K562 (cell line): Measurements from ENCODE around the gene AGPAT4. TPM values are rescaled to one million over a fixed set of nuclear protein-coding genes. Genes with fewer than 3 reads are reported as not detected.

Source experiments
- ATAC-seq: fragments of 200-7000 bp; cut with Tn5 transposase; 3 replicates; pipeline ENCODE4 v1.9.1; 2020; ENCODE audit warnings: moderate library complexity
- BruUV-seq: library from RNA; stranded (reverse); fragments of 400-500 nt; replicated peaks from 2 replicates; lab custom pipeline; 2021; lab: Mats Ljungman, UMichigan
- CTCF ChIA-PET: fragments of 300-600 bp; formaldehyde crosslinking; extraction: SDS; loops from one replicate; lab custom pipeline; 2021; ENCODE audit warnings: low intra/inter-chr PET ratio; lab: Yijun Ruan, JAX
- POLR2A ChIA-PET: fragments of 300-600, 350-650 bp; sonication (Branson Sonifier 250); formaldehyde crosslinking; extraction: SDS; loops from one replicate; lab custom pipeline; 2021; ENCODE audit warnings: antibody characterized with exemption, inconsistent platforms; lab: Yijun Ruan, JAX
- DNase-seq, 4 experiments: peaks; one replicate each; pipeline versions ENCODE4 v3.0.0 to v3.0.0-alpha.2; 2011 to 2018; ENCODE audit warnings: low spot score in 3 of 4, mixed read lengths in 3 of 4; ENCODE audit errors: extremely low read depth in 1 of 4
- FAIRE-seq: peaks from 2 replicates; lab custom pipeline; 2011; peaks lifted over from hg19 to GRCh38; lab: Jason Lieb, UNC
- H2AFZ ChIP-seq: 2 replicates; pipeline ENCODE4 v1.6.0; 2011; ENCODE audit warnings: low read depth, low read length, control low read depth, inconsistent platforms
- H3K27ac ChIP-seq: fragments of 200-600 bp; 3 replicates; pipeline ENCODE4 v1.8.0; 2011; ENCODE audit warnings: low read depth, mild to moderate bottlenecking, control low read depth, inconsistent platforms, low read length, moderate library complexity, mixed read lengths; ENCODE audit errors: extremely low read depth
- H3K27me3 ChIP-seq, 2 experiments: fragments of 300-600 bp in 1 of 2; 2 replicates in 1 of 2; 3 replicates in 1 of 2; pipeline versions ENCODE4 v1.6.0 to v1.8.0; 2011; ENCODE audit warnings: inconsistent platforms in 2 of 2, low read length in 2 of 2, mild to moderate bottlenecking in 1 of 2, mixed read lengths in 1 of 2, moderate library complexity in 1 of 2; ENCODE audit not compliant: control insufficient read depth in 2 of 2, insufficient read depth in 2 of 2
- H3K36me3 ChIP-seq: fragments of 300-600 bp; 3 replicates; pipeline ENCODE4 v1.8.0; 2011; ENCODE audit warnings: mild to moderate bottlenecking, low read length, inconsistent platforms; ENCODE audit not compliant: control insufficient read depth, insufficient read depth
- H3K4me1 ChIP-seq, 2 experiments: fragments of 200-600 bp in 1 of 2; replicated peaks in 1 of 2; 2 replicates in 1 of 2; 3 replicates in 1 of 2; pipeline versions ENCODE4 v1.5.1 to v1.8.0; 2011; ENCODE audit warnings: inconsistent platforms in 2 of 2, low read length in 2 of 2, mild to moderate bottlenecking in 1 of 2, mixed read lengths in 1 of 2, moderate library complexity in 1 of 2; ENCODE audit not compliant: control insufficient read depth in 2 of 2, insufficient read depth in 2 of 2
- H3K4me2 ChIP-seq: 2 replicates; pipeline ENCODE4 v1.6.1; 2011; ENCODE audit warnings: low read length, control low read depth, inconsistent platforms, mixed read lengths; ENCODE audit not compliant: insufficient read depth
- H3K4me3 ChIP-seq: fragments of 200-600 bp; sonication (generic), shearing (Covaris generic); 2 replicates; pipeline ENCODE4 v1.5.1; 2016; ENCODE audit warnings: control low read depth, inconsistent platforms
- H3K79me2 ChIP-seq: fragments of 200-600 bp; 3 replicates; pipeline ENCODE4 v1.8.0; 2011; ENCODE audit warnings: low read length, inconsistent platforms; ENCODE audit not compliant: control insufficient read depth, insufficient read depth
- H3K9ac ChIP-seq, 2 experiments: 2 replicates each; pipeline versions ENCODE4 v1.6.0 to v1.6.1; 2011; ENCODE audit warnings: low read depth in 2 of 2, low read length in 2 of 2, control low read depth in 1 of 2, inconsistent platforms in 1 of 2, mild to moderate bottlenecking in 1 of 2, mixed read lengths in 1 of 2; ENCODE audit not compliant: insufficient read depth in 1 of 2
- H3K9me1 ChIP-seq: one replicate; pipeline ENCODE4 v1.6.0; 2011; ENCODE audit warnings: inconsistent platforms, mild to moderate bottlenecking, low read length, moderate library complexity; ENCODE audit not compliant: control insufficient read depth, insufficient read depth
- H3K9me3 ChIP-seq: replicated peaks from 2 replicates; pipeline ENCODE4 v1.5.1; 2011; ENCODE audit warnings: low read depth, low read length, inconsistent platforms; ENCODE audit not compliant: control insufficient read depth, insufficient read depth
- H4K20me1 ChIP-seq: replicated peaks from 2 replicates; pipeline ENCODE4 v1.6.1; 2011; ENCODE audit warnings: low read length, inconsistent platforms, mixed read lengths; ENCODE audit not compliant: control insufficient read depth, insufficient read depth
- COPS2 ChIP-seq: fragments of 450-650 bp; conservative IDR thresholded peaks from 2 replicates; pipeline ENCODE4 v1.6.1; 2016; ENCODE audit warnings: mild to moderate bottlenecking, moderate library complexity
- EGR1 ChIP-seq: fragments of 450-650 bp; conservative IDR thresholded peaks from 2 replicates; pipeline ENCODE4 v1.6.1; 2017; ENCODE audit warnings: mild to moderate bottlenecking
- ELF2 ChIP-seq: fragments of 250-450 bp; sonication (Bioruptor Pico); IDR thresholded peaks from 2 replicates; pipeline ENCODE4 v1.5.0; 2021; ENCODE audit warnings: mild to moderate bottlenecking
- HDAC8 ChIP-seq: fragments of 450-650 bp; IDR thresholded peaks from 2 replicates; pipeline ENCODE4 v1.6.1; 2016; ENCODE audit warnings: mild to moderate bottlenecking, missing genetic modification characterization, moderate library complexity, missing compliant biosample characterization
- HOXB6 ChIP-seq: fragments of 250-450 bp; sonication (Bioruptor Pico); IDR thresholded peaks from 2 replicates; pipeline ENCODE4 v1.5.1; 2022; ENCODE audit warnings: mild to moderate bottlenecking, borderline replicate concordance
- NRF1 ChIP-seq, 2 experiments: fragments of 450-650 bp; IDR thresholded peaks in 1 of 2; conservative IDR thresholded peaks in 1 of 2; 2 replicates each; pipeline ENCODE4 v1.6.1; 2014; ENCODE audit warnings: mild to moderate bottlenecking in 2 of 2
- SIN3A ChIP-seq, 2 experiments: fragments of 150-350 bp in 1 of 2; IDR thresholded peaks; 2 replicates each; pipeline ENCODE4 v1.6.1; 2011 to 2016; ENCODE audit warnings: borderline replicate concordance in 2 of 2, low read depth in 2 of 2, low read length in 2 of 2, mild to moderate bottlenecking in 2 of 2, moderate library complexity in 2 of 2; ENCODE audit not compliant: control insufficient read depth in 1 of 2
- SP2 ChIP-seq: IDR thresholded peaks from 2 replicates; pipeline ENCODE4 v1.6.1; 2011; ENCODE audit warnings: mild to moderate bottlenecking, low read depth, low read length, moderate library complexity; ENCODE audit not compliant: poor library complexity, severe bottlenecking; ENCODE audit errors: extremely low read depth
- ZNF274 ChIP-seq: IDR thresholded peaks from 2 replicates; pipeline ENCODE4 v1.6.1; 2011; ENCODE audit warnings: low read depth, mild to moderate bottlenecking, low read length, moderate library complexity, borderline replicate concordance
- ZNF347 ChIP-seq: fragments of 450-650 bp; formaldehyde crosslinking; IDR thresholded peaks from 2 replicates; pipeline ENCODE4 v1.4.0; 2020; ENCODE audit warnings: low read depth, mild to moderate bottlenecking, moderate library complexity
- ZNF764 ChIP-seq: fragments of 250-450 bp; sonication (Bioruptor Pico); IDR thresholded peaks from 2 replicates; pipeline ENCODE4 v1.4.0; 2020; ENCODE audit warnings: low read depth, mild to moderate bottlenecking, moderate library complexity
- WGBS: fragments of 100-300 bp; shearing (Covaris generic); methylation state at CpG from one replicate; pipeline ENCODE4 v1.1.6; 2016; ENCODE audit warnings: low coverage, mixed read lengths; ENCODE audit not compliant: insufficient coverage; ENCODE audit errors: missing lambda C conversion rate; 5-methylcytosine and 5-hydroxymethylcytosine counted together
- in situ Hi-C: fragments of 300-500 bp; cut with MboI; formaldehyde crosslinking; loops from 4 replicates; pipeline ENCODE4 v1.15.0; 2018; ENCODE audit warnings: inconsistent platforms, mixed read lengths
- intact Hi-C: fragments of 100-400 bp; cut with micrococcal nuclease; formaldehyde crosslinking; loops from 2 replicates; pipeline ENCODE4 v1.14.2; 2022
- polyA plus RNA-seq, 8 experiments: library from polyadenylated mRNA; depleted of rRNA in 4 of 8; stranded (reverse) in 5 of 8; unstranded in 3 of 8; fragments of >200 nt; fragmentation: Nextera tagmentation in 2 of 8; fragmentation: Illumina TruSeq in 1 of 8; extraction: Ambion mirVana in 2 of 8; extraction: Trizol in 1 of 8; gene quantifications; 2 replicates each; pipeline versions ENCODE4 v1.2.1 to v1.2.3, GENCODE V29; 2011 to 2014; ENCODE audit warnings: inconsistent platforms in 1 of 8, missing spikeins in 1 of 8
- total RNA-seq, 7 experiments: library from RNA; depleted of rRNA in 6 of 7; stranded (reverse); fragments of >200 nt in 6 of 7; fragmentation: Illumina TruSeq in 2 of 7; extraction: Trizol in 2 of 7; gene quantifications; 2 replicates each; pipeline versions ENCODE4 v1.2.1 to v1.2.3, GENCODE V29; 2011 to 2021; ENCODE audit warnings: low replicate concordance in 1 of 7
- TF ChIP-seq, protein P1 (sequence below): IDR thresholded peaks from 2 replicates; pipeline ENCODE4 v1.6.1; 2016; ENCODE audit warnings: missing genetic modification characterization, missing compliant biosample characterization
- TF ChIP-seq, protein P2 (sequence below): fragments of 450-650 bp; formaldehyde crosslinking; IDR thresholded peaks from 2 replicates; pipeline ENCODE4 v1.4.0; 2020; ENCODE audit warnings: mild to moderate bottlenecking, moderate library complexity
- TF ChIP-seq, protein P3 (sequence below): sonication (generic); formaldehyde crosslinking; IDR thresholded peaks from 2 replicates; pipeline ENCODE4 v1.8.0; 2022; ENCODE audit warnings: mild to moderate bottlenecking, missing genetic modification reagents, borderline replicate concordance

The AGPAT4 gene
- total and polyA plus RNA-seq, 9 of the 15 experiments (the other 6 are each of a cell fraction or from before 2014, with no cell fraction given), result 2.2 to 15.0 (median 5.7) TPM

DNA sequence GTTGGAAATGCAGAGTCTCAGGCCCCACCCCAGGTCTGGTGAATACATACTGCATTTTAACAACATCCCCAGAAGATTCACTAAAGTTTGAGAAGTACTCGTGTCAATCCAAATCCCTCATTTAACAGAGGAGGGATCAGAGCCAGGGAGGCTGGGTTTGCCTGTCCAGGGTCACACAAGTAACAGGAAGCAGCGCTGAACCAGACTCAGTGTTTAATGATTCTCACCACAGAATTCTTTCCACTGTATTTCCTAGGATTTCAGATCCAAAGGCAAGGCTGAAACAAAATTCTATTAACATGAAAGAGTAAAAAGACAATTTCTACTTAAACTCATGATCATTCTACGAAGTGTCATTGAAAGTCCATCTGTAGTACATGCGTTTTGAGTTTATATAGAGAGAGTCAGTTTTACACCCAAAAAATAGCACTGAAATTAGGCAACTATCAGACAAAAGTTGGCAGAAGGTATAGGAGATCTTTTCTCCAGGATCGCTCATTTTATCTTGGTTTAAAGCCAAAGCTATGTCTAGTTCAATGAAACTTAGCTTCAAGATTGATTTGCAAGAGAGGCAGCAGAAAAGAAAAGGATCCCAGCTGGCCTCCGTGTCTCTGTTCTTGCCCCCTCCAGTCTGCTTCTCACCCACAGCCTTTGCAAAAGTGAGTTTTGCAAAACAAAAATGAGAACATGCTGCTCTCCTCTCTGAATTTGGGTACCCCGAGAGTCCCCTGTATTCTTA is 6.0 kb upstream of the AGPAT4 start:
- Histone ChIP-seq H2AFZ (no peak overlapping the region), H3K4me2 (no peak overlapping the region), H4K20me1 (no peaks in the 10 kb centered on the region), H3K79me2 (no peaks in the 10 kb centered on the region), H3K27me3 (no peaks in the 10 kb centered on the region), H3K9me1 (no peaks in the 10 kb centered on the region), H3K27ac (no peak overlapping the region), H3K36me3 (no peaks in the 10 kb centered on the region), H3K9ac (no peak overlapping the region), H3K4me3 (no peak overlapping the region), H3K4me1 (peaks cover 0 to 2% of the 10 kb centered on the region in 2 experiments; a peak in 1 of 5 replicates), H3K9me3 (0 out of 2 replicates have a peak, but pooled peaks cover 4% of the 10 kb centered on the region)
- TF ChIP-seq ZNF274 (no peak), COPS2 (no peak), EGR1 (no peak), HDAC8 (tag) (no peak), SIN3A (IDR thresholded peaks at IDR 0.05; ENCODE audit: borderline replicate concordance in 2 of 2, control insufficient read depth in 1 of 2, low read depth in 2 of 2, low read length in 2 of 2) (no peak), ZNF764 (no peak), ELF2 (CRISPR knock-in tag) (no peak), HOXB6 (CRISPR knock-in tag) (no peak), ZNF347 (CRISPR knock-in tag) (no peak), SP2 (no peak), NRF1 (conservative IDR thresholded peaks at IDR 0.05 in 1 of 2, IDR thresholded peaks at IDR 0.05 in 1 of 2) (no peak)
- TF ChIP-seq, protein P1, sequence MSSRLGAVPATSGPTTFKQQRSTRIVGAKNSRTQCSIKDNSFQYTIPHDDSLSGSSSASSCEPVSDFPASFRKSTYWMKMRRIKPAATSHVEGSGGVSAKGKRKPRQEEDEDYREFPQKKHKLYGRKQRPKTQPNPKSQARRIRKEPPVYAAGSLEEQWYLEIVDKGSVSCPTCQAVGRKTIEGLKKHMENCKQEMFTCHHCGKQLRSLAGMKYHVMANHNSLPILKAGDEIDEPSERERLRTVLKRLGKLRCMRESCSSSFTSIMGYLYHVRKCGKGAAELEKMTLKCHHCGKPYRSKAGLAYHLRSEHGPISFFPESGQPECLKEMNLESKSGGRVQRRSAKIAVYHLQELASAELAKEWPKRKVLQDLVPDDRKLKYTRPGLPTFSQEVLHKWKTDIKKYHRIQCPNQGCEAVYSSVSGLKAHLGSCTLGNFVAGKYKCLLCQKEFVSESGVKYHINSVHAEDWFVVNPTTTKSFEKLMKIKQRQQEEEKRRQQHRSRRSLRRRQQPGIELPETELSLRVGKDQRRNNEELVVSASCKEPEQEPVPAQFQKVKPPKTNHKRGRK (tag), result no peak
- TF ChIP-seq, protein P2, sequence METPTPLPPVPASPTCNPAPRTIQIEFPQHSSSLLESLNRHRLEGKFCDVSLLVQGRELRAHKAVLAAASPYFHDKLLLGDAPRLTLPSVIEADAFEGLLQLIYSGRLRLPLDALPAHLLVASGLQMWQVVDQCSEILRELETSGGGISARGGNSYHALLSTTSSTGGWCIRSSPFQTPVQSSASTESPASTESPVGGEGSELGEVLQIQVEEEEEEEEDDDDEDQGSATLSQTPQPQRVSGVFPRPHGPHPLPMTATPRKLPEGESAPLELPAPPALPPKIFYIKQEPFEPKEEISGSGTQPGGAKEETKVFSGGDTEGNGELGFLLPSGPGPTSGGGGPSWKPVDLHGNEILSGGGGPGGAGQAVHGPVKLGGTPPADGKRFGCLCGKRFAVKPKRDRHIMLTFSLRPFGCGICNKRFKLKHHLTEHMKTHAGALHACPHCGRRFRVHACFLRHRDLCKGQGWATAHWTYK (CRISPR knock-in tag), result no peak
- TF ChIP-seq, protein P3, sequence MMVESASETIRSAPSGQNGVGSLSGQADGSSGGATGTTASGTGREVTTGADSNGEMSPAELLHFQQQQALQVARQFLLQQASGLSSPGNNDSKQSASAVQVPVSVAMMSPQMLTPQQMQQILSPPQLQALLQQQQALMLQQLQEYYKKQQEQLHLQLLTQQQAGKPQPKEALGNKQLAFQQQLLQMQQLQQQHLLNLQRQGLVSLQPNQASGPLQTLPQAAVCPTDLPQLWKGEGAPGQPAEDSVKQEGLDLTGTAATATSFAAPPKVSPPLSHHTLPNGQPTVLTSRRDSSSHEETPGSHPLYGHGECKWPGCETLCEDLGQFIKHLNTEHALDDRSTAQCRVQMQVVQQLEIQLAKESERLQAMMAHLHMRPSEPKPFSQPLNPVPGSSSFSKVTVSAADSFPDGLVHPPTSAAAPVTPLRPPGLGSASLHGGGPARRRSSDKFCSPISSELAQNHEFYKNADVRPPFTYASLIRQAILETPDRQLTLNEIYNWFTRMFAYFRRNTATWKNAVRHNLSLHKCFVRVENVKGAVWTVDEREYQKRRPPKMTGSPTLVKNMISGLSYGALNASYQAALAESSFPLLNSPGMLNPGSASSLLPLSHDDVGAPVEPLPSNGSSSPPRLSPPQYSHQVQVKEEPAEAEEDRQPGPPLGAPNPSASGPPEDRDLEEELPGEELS (CRISPR knock-in tag), result no peak
- no peak for DNase-seq
- 63% methylated on average over 7 of the region's 7 CpGs for WGBS
- in situ Hi-C loops (no loop called here), intact Hi-C loops (loop anchor here (10.0 kb wide), 1 partner anchor 485 kb away; no protein-coding TSS in a partner anchor)
- no peak for ATAC-seq
- ChIA-PET POLR2A (interaction anchor here (0.7 to 1.1 kb wide), 2 partner anchors 9 to 11 kb away, joined by 3 to 4 read pairs; no protein-coding TSS in a partner anchor), CTCF (no interaction called here)
- no TSS peak for BruUV-seq
- FAIRE-seq, result no peak
